T-helper 1 cell treated with Interleukin-12 subunit alpha and Interleukin-12 subunit beta and Interleukin-4 antibody, amounts not matched to agents 30 ng/mL and 1 ng/mL, for 36 hours (primary cell): ENCODE measurements around the gene DACH1. TPM values are rescaled to one million over a fixed set of nuclear protein-coding genes. Genes with fewer than 3 reads are reported as not detected.
"Not testable (repeated sequence)": the region's sequence is repeated elsewhere in the genome, so short reads cannot be mapped to it uniquely, and the experiment has no call there.

ENCODE experiments used
- intact Hi-C: fragments of 100-400 bp; cut with micrococcal nuclease; formaldehyde crosslinking; loops from one replicate; pipeline ENCODE4 v1.15.1; 2024
- total RNA-seq: library from RNA; stranded (reverse); gene quantifications from 2 replicates; pipeline ENCODE4 v1.2.3, GENCODE V29; 2022

Gene DACH1
- total RNA-seq: not detected in 2 replicates

GRCh38 chr13:71867131-71867814, at the start of gene DACH1:
DACH1 (minus strand) TSS chr13:71867204.
- intact Hi-C loops: no loop called here

- intact Hi-C loops: no loop called here
Observed at GRCh38 chr13:71913717-71914116, 46.7 kb upstream of the DACH1 start.

- intact Hi-C loops: no loop called here
Observed at GRCh38 chr13:71912524-71912923, 45.5 kb upstream of the DACH1 start.

- intact Hi-C loops: no loop called here
Observed at GRCh38 chr13:71906448-71906847, 39.4 kb upstream of the DACH1 start.

GRCh38 chr13:71902676-71903075, 35.7 kb upstream of the DACH1 start:
- intact Hi-C loops: no loop called here

GRCh38 chr13:71893506-71893905, 26.5 kb upstream of the DACH1 start:
- intact Hi-C loops: not testable (repeated sequence)

GRCh38 chr13:71886880-71887279, 19.9 kb upstream of the DACH1 start:
- intact Hi-C loops: no loop called here

- intact Hi-C loops: no loop called here
Observed at GRCh38 chr13:71882120-71882519, 15.1 kb upstream of the DACH1 start.

- intact Hi-C loops: no loop called here
Observed at GRCh38 chr13:71880753-71881541, 13.9 kb upstream of the DACH1 start.

- intact Hi-C loops: loop anchor here (1.0 to 10.0 kb wide), 5 partner anchors 560 to 1257 kb away; no protein-coding TSS in a partner anchor
Observed at GRCh38 chr13:71879808-71880344, 12.9 kb upstream of the DACH1 start.

GRCh38 chr13:71879129-71879535, 12.1 kb upstream of the DACH1 start:
- intact Hi-C loops: loop anchor here (1.0 to 10.0 kb wide), 5 partner anchors 559 to 1256 kb away; no protein-coding TSS in a partner anchor

- intact Hi-C loops: loop anchor here (10.0 kb wide), 1 partner anchor 582 kb away; no protein-coding TSS in a partner anchor
Observed at GRCh38 chr13:71877256-71877653, 10.3 kb upstream of the DACH1 start.

GRCh38 chr13:71876648-71877255, 9.7 kb upstream of the DACH1 start:
- intact Hi-C loops: loop anchor here (10.0 kb wide), 1 partner anchor 582 kb away; no protein-coding TSS in a partner anchor

GRCh38 chr13:71875823-71876222, 8.8 kb upstream of the DACH1 start:
- intact Hi-C loops: loop anchor here (10.0 kb wide), 1 partner anchor 581 kb away; no protein-coding TSS in a partner anchor

GRCh38 chr13:71874458-71874857, 7.5 kb upstream of the DACH1 start:
- intact Hi-C loops: loop anchor here (10.0 kb wide), 1 partner anchor 580 kb away; no protein-coding TSS in a partner anchor

GRCh38 chr13:71873418-71874247, 6.6 kb upstream of the DACH1 start:
- intact Hi-C loops: loop anchor here (10.0 kb wide), 1 partner anchor 579 kb away; no protein-coding TSS in a partner anchor

- intact Hi-C loops: loop anchor here (10.0 kb wide), 1 partner anchor 577 kb away; no protein-coding TSS in a partner anchor
Observed at GRCh38 chr13:71871844-71872243, 4.8 kb upstream of the DACH1 start.

- intact Hi-C loops: loop anchor here (10.0 kb wide), 1 partner anchor 576 kb away; no protein-coding TSS in a partner anchor
Observed at GRCh38 chr13:71871176-71871754, 4.3 kb upstream of the DACH1 start.

GRCh38 chr13:71870100-71870499, 3.1 kb upstream of the DACH1 start:
- intact Hi-C loops: loop anchor here (10.0 kb wide), 1 partner anchor 575 kb away; no protein-coding TSS in a partner anchor

GRCh38 chr13:71869274-71869673, 2.3 kb upstream of the DACH1 start:
- intact Hi-C loops: no loop called here
